Measurements from ENCODE around the gene SVOPL.

SVOPL gene

GRCh38 chr7:138727336-138728099 lies 26.4 kb upstream of the SVOPL start:
- Histone ChIP-seq H3K9me2 (replicated peaks; ENCODE audit: insufficient read depth, low read length) (no peaks in the 10 kb centered on the region), H3K27ac (ENCODE audit: low read length) (no peak overlapping the region), H3K79me2 (ENCODE audit: low read length) (no peaks in the 10 kb centered on the region), H3K4me3 (ENCODE audit: low read length) (no peak overlapping the region), H3K4me2 (ENCODE audit: low read depth, low read length) (no peak overlapping the region), H4K20me1 (ENCODE audit: insufficient read depth, low read length) (no peaks in the 10 kb centered on the region), H3K27me3 (replicated peaks; ENCODE audit: insufficient read depth, low read length) (no peaks in the 10 kb centered on the region), H3F3A (ENCODE audit: insufficient read depth, low read length) (no peaks in the 10 kb centered on the region), H2AFZ (ENCODE audit: low read length) (no peak overlapping the region), H3K9me3 (replicated peaks; ENCODE audit: insufficient read depth, low read length) (no peaks in the 10 kb centered on the region), H3K4me1 (ENCODE audit: low read length) (no peaks in the 10 kb centered on the region), H3K36me3 (replicated peaks; ENCODE audit: insufficient read depth, low read length) (no peaks in the 10 kb centered on the region), H3K9ac (ENCODE audit: low read length) (no peak overlapping the region)
- no peak for TF ChIP-seq EZH2 (optimal IDR thresholded peaks at IDR 0.05; ENCODE audit: low read depth, low read length)
- TF ChIP-seq CTCF (IDR thresholded peaks at IDR 0.05; ENCODE audit: low read length): no peak
- no peak for TF ChIP-seq EZH2phosphoT487 (IDR thresholded peaks at IDR 0.05; ENCODE audit: low read length)
- DNase-seq: no peak

- Histone ChIP-seq H3F3A (ENCODE audit: insufficient read depth, low read length) (no peaks in the 10 kb centered on the region), H3K79me2 (ENCODE audit: low read length) (no peaks in the 10 kb centered on the region), H3K9me3 (replicated peaks; ENCODE audit: insufficient read depth, low read length) (no peaks in the 10 kb centered on the region), H3K4me3 (ENCODE audit: low read length) (no peak overlapping the region), H3K27ac (ENCODE audit: low read length) (no peak overlapping the region), H4K20me1 (ENCODE audit: insufficient read depth, low read length) (no peaks in the 10 kb centered on the region), H3K9me2 (replicated peaks; ENCODE audit: insufficient read depth, low read length) (no peaks in the 10 kb centered on the region), H3K36me3 (replicated peaks; ENCODE audit: insufficient read depth, low read length) (no peaks in the 10 kb centered on the region), H3K4me1 (ENCODE audit: low read length) (no peaks in the 10 kb centered on the region), H3K9ac (ENCODE audit: low read length) (no peak overlapping the region), H3K4me2 (ENCODE audit: low read depth, low read length) (no peak overlapping the region), H2AFZ (ENCODE audit: low read length) (no peak overlapping the region), H3K27me3 (replicated peaks; ENCODE audit: insufficient read depth, low read length) (no peaks in the 10 kb centered on the region)
- DNase-seq: no peak
- no peak for TF ChIP-seq CTCF (IDR thresholded peaks at IDR 0.05; ENCODE audit: low read length)
- no peak for TF ChIP-seq EZH2 (optimal IDR thresholded peaks at IDR 0.05; ENCODE audit: low read depth, low read length)
- TF ChIP-seq EZH2phosphoT487 (IDR thresholded peaks at IDR 0.05; ENCODE audit: low read length): no peak
Observed at GRCh38 chr7:138726288-138726687, 25.1 kb upstream of the SVOPL start.

- Histone ChIP-seq H3K79me2 (ENCODE audit: low read length) (no peaks in the 10 kb centered on the region), H3K27me3 (replicated peaks; ENCODE audit: insufficient read depth, low read length) (no peaks in the 10 kb centered on the region), H3K9ac (ENCODE audit: low read length) (no peak overlapping the region), H3K4me3 (ENCODE audit: low read length) (no peak overlapping the region), H3K4me1 (ENCODE audit: low read length) (no peaks in the 10 kb centered on the region), H4K20me1 (ENCODE audit: insufficient read depth, low read length) (no peaks in the 10 kb centered on the region), H2AFZ (ENCODE audit: low read length) (no peak overlapping the region), H3F3A (ENCODE audit: insufficient read depth, low read length) (no peaks in the 10 kb centered on the region), H3K9me3 (replicated peaks; ENCODE audit: insufficient read depth, low read length) (no peaks in the 10 kb centered on the region), H3K27ac (ENCODE audit: low read length) (no peak overlapping the region), H3K9me2 (replicated peaks; ENCODE audit: insufficient read depth, low read length) (no peaks in the 10 kb centered on the region), H3K4me2 (ENCODE audit: low read depth, low read length) (no peak overlapping the region), H3K36me3 (replicated peaks; ENCODE audit: insufficient read depth, low read length) (no peaks in the 10 kb centered on the region)
- TF ChIP-seq CTCF (IDR thresholded peaks at IDR 0.05; ENCODE audit: low read length): no peak
- no peak for TF ChIP-seq EZH2 (optimal IDR thresholded peaks at IDR 0.05; ENCODE audit: low read depth, low read length)
- TF ChIP-seq EZH2phosphoT487 (IDR thresholded peaks at IDR 0.05; ENCODE audit: low read length): no peak
- DNase-seq: no peak
Observed at GRCh38 chr7:138720286-138720685, 19.1 kb upstream of the SVOPL start.

All from MM.1S (cell line).